Keratinocyte (primary cell): ENCODE results near the gene MTRF1. TPM values are rescaled to one million over a fixed set of nuclear protein-coding genes. Genes with fewer than 3 reads are reported as not detected.

ENCODE experiments used
- DNase-seq: peaks from one replicate; pipeline ENCODE4 v3.0.0-alpha.2; 2011; ENCODE audit warnings: low read depth, missing footprints, low spot score
- FAIRE-seq: peaks from 2 replicates; lab custom pipeline; 2011; peaks lifted over from hg19 to GRCh38; lab: Jason Lieb, UNC
- H2AFZ ChIP-seq: 2 replicates; pipeline ENCODE4 v1.6.0; 2012; ENCODE audit warnings: low read length, control low read depth, inconsistent platforms; ENCODE audit not compliant: control insufficient read depth
- H3K27ac ChIP-seq: 2 replicates; pipeline ENCODE4 v1.5.1; 2011; ENCODE audit warnings: low read length; ENCODE audit not compliant: control insufficient read depth, insufficient read depth
- H3K27me3 ChIP-seq: 3 replicates; pipeline ENCODE4 v1.6.0; 2011; ENCODE audit warnings: low read length; ENCODE audit not compliant: control insufficient read depth, insufficient read depth; ENCODE audit errors: extremely low read depth
- H3K36me3 ChIP-seq, 2 experiments: 2 replicates in 1 of 2; 3 replicates in 1 of 2; pipeline ENCODE4 v1.5.1; 2011; ENCODE audit warnings: low read length in 2 of 2, mild to moderate bottlenecking in 1 of 2; ENCODE audit not compliant: control insufficient read depth in 2 of 2, insufficient read depth in 2 of 2; ENCODE audit errors: extremely low read depth in 1 of 2
- H3K4me1 ChIP-seq: 3 replicates; pipeline ENCODE4 v1.5.1; 2011; ENCODE audit warnings: low read length; ENCODE audit not compliant: control insufficient read depth, insufficient read depth; ENCODE audit errors: extremely low read depth
- H3K4me2 ChIP-seq: 3 replicates; pipeline ENCODE4 v1.6.0; 2011; ENCODE audit warnings: low read depth, low read length; ENCODE audit not compliant: control insufficient read depth, insufficient read depth; ENCODE audit errors: extremely low read depth
- H3K4me3 ChIP-seq, 3 experiments: fragments of 200-600 bp in 1 of 3; sonication (generic) in 1 of 3; 2 replicates in 2 of 3; 3 replicates in 1 of 3; pipeline ENCODE4 v1.5.1; 2011 to 2016; ENCODE audit warnings: low read length in 3 of 3, mild to moderate bottlenecking in 3 of 3, control low read depth in 2 of 3, inconsistent platforms in 1 of 3, low read depth in 1 of 3, mixed read lengths in 1 of 3, mixed run types in 1 of 3, moderate library complexity in 1 of 3; ENCODE audit not compliant: control insufficient read depth in 2 of 3, insufficient read depth in 2 of 3; ENCODE audit errors: extremely low read depth in 1 of 3
- H3K79me2 ChIP-seq: 2 replicates; pipeline ENCODE4 v1.6.0; 2012; ENCODE audit warnings: low read length; ENCODE audit not compliant: control insufficient read depth, insufficient read depth
- H3K9ac ChIP-seq: 3 replicates; pipeline ENCODE4 v1.6.0; 2011; ENCODE audit warnings: low read length; ENCODE audit not compliant: control insufficient read depth, insufficient read depth; ENCODE audit errors: extremely low read depth
- H3K9me1 ChIP-seq: 3 replicates; pipeline ENCODE4 v1.6.0; 2011; ENCODE audit warnings: low read length; ENCODE audit not compliant: control insufficient read depth, insufficient read depth; ENCODE audit errors: extremely low read depth
- H3K9me3 ChIP-seq: 2 replicates; pipeline ENCODE4 v1.5.1; 2012; ENCODE audit warnings: low read depth, low read length; ENCODE audit not compliant: control insufficient read depth
- H4K20me1 ChIP-seq: 3 replicates; pipeline ENCODE4 v1.6.0; 2011; ENCODE audit warnings: low read length; ENCODE audit not compliant: control insufficient read depth, insufficient read depth; ENCODE audit errors: extremely low read depth
- CTCF ChIP-seq, 3 experiments: IDR thresholded peaks in 1 of 3; conservative IDR thresholded peaks in 1 of 3; optimal IDR thresholded peaks in 1 of 3; 2 replicates in 2 of 3; 3 replicates in 1 of 3; pipeline versions ENCODE3 to v1.5.1; 2011; ENCODE audit warnings: low read length in 3 of 3, mild to moderate bottlenecking in 3 of 3, moderate library complexity in 2 of 3, control low read depth in 1 of 3, inconsistent platforms in 1 of 3; ENCODE audit not compliant: insufficient read depth in 2 of 3; ENCODE audit errors: extremely low read depth in 1 of 3
- EZH2 ChIP-seq: IDR thresholded peaks from one replicate; pipeline ENCODE4 v1.6.1; 2012; ENCODE audit warnings: inconsistent platforms, mild to moderate bottlenecking, low read length, moderate library complexity
- dilution Hi-C: fragments of 300-500 bp; cut with MboI; formaldehyde crosslinking; loops from one replicate; pipeline ENCODE4 v1.7.0; 2020; ENCODE audit warnings: low sequenced_read_pairs; ENCODE audit not compliant: extremely low pct_ligation_motif_present
- polyA plus RNA-seq, 5 experiments: library from polyadenylated mRNA; depleted of rRNA in 3 of 5; stranded (reverse) in 3 of 5; stranded (forward) in 1 of 5; unstranded in 1 of 5; fragments of >200 nt; gene quantifications; 1 replicate in 1 of 5; 2 replicates in 3 of 5; 3 replicates in 1 of 5; pipeline versions ENCODE4 v1.2.1 to v1.2.3, GENCODE V29; 2011 to 2012; ENCODE audit warnings: missing spikeins in 2 of 5, low read depth in 1 of 5, low replicate concordance in 1 of 5

MTRF1 gene
- polyA plus RNA-seq, 1 donor (not counting 4 experiments of a cell fraction or from before 2014, with no cell fraction given) = 16.9 TPM

DNA sequence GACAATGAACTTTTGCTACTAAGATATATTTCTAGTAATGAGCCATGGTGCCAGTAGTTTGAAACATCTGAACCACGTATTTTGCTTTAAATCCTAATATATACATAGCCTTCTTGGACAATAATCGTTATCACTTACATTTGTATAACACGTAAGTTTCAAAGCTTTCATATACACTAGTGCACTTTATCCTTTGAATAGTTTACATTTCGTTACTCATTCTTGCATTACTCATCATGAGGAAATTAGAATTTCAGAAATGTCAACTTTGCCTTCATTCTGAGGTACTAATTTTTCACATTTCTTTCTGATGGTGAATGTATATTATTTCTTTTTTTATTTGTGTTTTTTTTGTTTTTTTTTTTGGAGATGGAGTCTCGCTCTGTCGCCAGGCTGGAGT, 74.8 kb downstream of the MTRF1 start:
- TF ChIP-seq EZH2 = no peak
- TF ChIP-seq CTCF (optimal IDR thresholded peaks at IDR 0.05 in 1 of 3, IDR thresholded peaks at IDR 0.05 in 1 of 3, conservative IDR thresholded peaks at IDR 0.05 in 1 of 3; ENCODE audit: extremely low read depth in 1 of 3, insufficient read depth in 2 of 3, low read length in 3 of 3) = no peak
- FAIRE-seq (no peak), DNase-seq (no peak)
- H3K9ac ChIP-seq = no peak overlapping the region
- H3K4me3 ChIP-seq = no peak overlapping the region
- H3K9me1 ChIP-seq = no peaks in the 10 kb centered on the region
- H3K9me3 ChIP-seq = peaks cover 2% of the 10 kb centered on the region
- no peak overlapping the region for H3K27ac ChIP-seq
- H3K36me3 ChIP-seq = peaks cover 0 to 1% of the 10 kb centered on the region in 2 experiments
- dilution Hi-C loops = no loop called here
- H2AFZ ChIP-seq = no peak overlapping the region
- no peaks in the 10 kb centered on the region for H4K20me1 ChIP-seq
- H3K79me2 ChIP-seq = peaks cover 7% of the 10 kb centered on the region
- H3K27me3 ChIP-seq = no peaks in the 10 kb centered on the region
- H3K4me1 ChIP-seq = no peaks in the 10 kb centered on the region
- no peak overlapping the region for H3K4me2 ChIP-seq

- Histone ChIP-seq H3K4me1 (peaks cover 7% of the 10 kb centered on the region), H3K79me2 (no peaks in the 10 kb centered on the region), H3K9me1 (no peaks in the 10 kb centered on the region), H3K4me3 (no peak overlapping the region), H2AFZ (no peak overlapping the region), H3K27ac (no peak overlapping the region), H4K20me1 (no peaks in the 10 kb centered on the region), H3K27me3 (no peaks in the 10 kb centered on the region), H3K4me2 (no peak overlapping the region), H3K36me3 (no peaks in the 10 kb centered on the region), H3K9me3 (no peaks in the 10 kb centered on the region), H3K9ac (no peak overlapping the region)
- DNase-seq (no peak), FAIRE-seq (no peak)
- dilution Hi-C loops = no loop called here
- no peak for TF ChIP-seq EZH2
- no peak for TF ChIP-seq CTCF (optimal IDR thresholded peaks at IDR 0.05 in 1 of 3, IDR thresholded peaks at IDR 0.05 in 1 of 3, conservative IDR thresholded peaks at IDR 0.05 in 1 of 3; ENCODE audit: extremely low read depth in 1 of 3, insufficient read depth in 2 of 3, low read length in 3 of 3)
Observed at GRCh38 chr13:41186481-41186880, 76.9 kb downstream of the MTRF1 start.
